Suprapubic skin (tissue), 4 donors: ENCODE data around the gene NDUFS7. TPM values are rescaled to one million over a fixed set of nuclear protein-coding genes. Genes with fewer than 3 reads are reported as not detected.

Experiments used
- DNase-seq, 2 donors: peaks; one replicate each; pipeline ENCODE4 v3.0.0-alpha.2; 2019; ENCODE audit warnings: low spot score in 2 of 2
- H3K27ac ChIP-seq: fragments of 200-600 bp; sonication (generic); one replicate; pipeline ENCODE4 v1.5.1; 2019
- H3K27me3 ChIP-seq: fragments of 200-600 bp; sonication (generic); one replicate; pipeline ENCODE4 v1.5.1; 2019
- H3K36me3 ChIP-seq: fragments of 200-600 bp; sonication (generic); one replicate; pipeline ENCODE4 v1.5.1; 2019
- H3K4me1 ChIP-seq: fragments of 200-600 bp; sonication (generic); one replicate; pipeline ENCODE4 v1.5.1; 2019
- H3K4me3 ChIP-seq: fragments of 200-600 bp; sonication (generic); one replicate; pipeline ENCODE4 v1.5.1; 2019; ENCODE audit warnings: mild to moderate bottlenecking
- H3K9me3 ChIP-seq: fragments of 200-600 bp; sonication (generic); one replicate; pipeline ENCODE4 v1.5.1; 2019
- CTCF ChIP-seq, 2 donors: fragments of 200-600 bp in 1 of 2; fragments of 450-650 bp in 1 of 2; sonication (generic) in 1 of 2; IDR thresholded peaks; one replicate each; pipeline ENCODE4 v1.5.1; 2016 to 2019; ENCODE audit warnings: antibody characterized with exemption in 2 of 2, mild to moderate bottlenecking in 1 of 2, moderate library complexity in 1 of 2
- EP300 ChIP-seq: sonication (generic); formaldehyde crosslinking; IDR thresholded peaks from one replicate; pipeline ENCODE4 v1.6.1; 2017; ENCODE audit warnings: antibody characterized with exemption
- POLR2A ChIP-seq, 2 donors: fragments of 450-650 bp; IDR thresholded peaks; one replicate each; pipeline ENCODE4 v1.6.1; 2017; ENCODE audit warnings: antibody characterized with exemption in 2 of 2, mild to moderate bottlenecking in 2 of 2, moderate library complexity in 2 of 2
- POLR2AphosphoS5 ChIP-seq, 3 donors: sonication (generic); formaldehyde crosslinking; IDR thresholded peaks; one replicate each; pipeline ENCODE4 v1.6.1; 2017; ENCODE audit warnings: antibody characterized with exemption in 3 of 3
- WGBS: methylation state at CpG from one replicate; pipeline ENCODE4 v1.1.5; 2018; 5-methylcytosine and 5-hydroxymethylcytosine counted together
- total RNA-seq, 4 donors: library from RNA; depleted of rRNA; stranded (reverse); fragments of >200 nt; gene quantifications; one replicate each; pipeline ENCODE4 v1.1.0, GENCODE V29; 2016

The NDUFS7 gene
- total RNA-seq, 4 donors from 2014 or later, result 66.8 to 154 (median 97.5) TPM

- peaks cover 80% of the 10 kb centered on the region for H3K36me3 ChIP-seq
- H3K4me3 ChIP-seq, result no peak overlapping the region
- peak in 1 of 2 donors; percentile 56 for DNase-seq
- no peak for TF ChIP-seq EP300
- TF ChIP-seq CTCF (IDR thresholded peaks at IDR 0.05), result no peak
- TF ChIP-seq POLR2A (IDR thresholded peaks at IDR 0.05), result no peak
- no peak for TF ChIP-seq POLR2AphosphoS5 (IDR thresholded peaks at IDR 0.05)
- H3K9me3 ChIP-seq, result no peaks in the 10 kb centered on the region
- 94% methylated on average over 19 of the region's 52 CpGs for WGBS
- no peaks in the 10 kb centered on the region for H3K27me3 ChIP-seq
- no peak overlapping the region for H3K27ac ChIP-seq
- H3K4me1 ChIP-seq, result no peaks in the 10 kb centered on the region
Measured at GRCh38 chr19:1370579-1371361, 12.9 kb upstream of the NDUFS7 start.

- TF ChIP-seq CTCF (IDR thresholded peaks at IDR 0.05), result no peak
- no peak for TF ChIP-seq EP300
- TF ChIP-seq POLR2AphosphoS5 (IDR thresholded peaks at IDR 0.05), result no peak
- no peak for TF ChIP-seq POLR2A (IDR thresholded peaks at IDR 0.05)
- Histone ChIP-seq H3K27ac (no peak overlapping the region), H3K36me3 (peaks cover 78% of the 10 kb centered on the region)
Measured at GRCh38 chr19:1373042-1373533, 10.6 kb upstream of the NDUFS7 start.

GRCh38 chr19:1373534-1374249, 10.0 kb upstream of the NDUFS7 start:
- H3K27ac ChIP-seq, result peak overlapping the region; percentile 12
- no peaks in the 10 kb centered on the region for H3K9me3 ChIP-seq
- 81% methylated on average over 13 of the region's 22 CpGs for WGBS
- TF ChIP-seq POLR2A (IDR thresholded peaks at IDR 0.05) (no peak), CTCF (IDR thresholded peaks at IDR 0.05) (no peak), EP300 (no peak), POLR2AphosphoS5 (IDR thresholded peaks at IDR 0.05) (no peak)
- no peak overlapping the region for H3K4me3 ChIP-seq
- H3K4me1 ChIP-seq, result no peaks in the 10 kb centered on the region
- no peaks in the 10 kb centered on the region for H3K27me3 ChIP-seq
- peaks cover 74% of the 10 kb centered on the region for H3K36me3 ChIP-seq
- peak in 1 of 2 donors; percentile 59 for DNase-seq

More at GRCh38 chr19:1373042-1373533, 10.6 kb upstream of the NDUFS7 start:
- H3K27me3 ChIP-seq, result no peaks in the 10 kb centered on the region
- H3K4me3 ChIP-seq, result no peak overlapping the region
- 84% methylated on average over 9 of the region's 20 CpGs for WGBS
- no peaks in the 10 kb centered on the region for H3K4me1 ChIP-seq
- H3K9me3 ChIP-seq, result no peaks in the 10 kb centered on the region
- DNase-seq, result peak in 1 of 2 donors; percentile 56

- Histone ChIP-seq H3K36me3 (peaks cover 69% of the 10 kb centered on the region), H3K27ac (no peak overlapping the region)
- WGBS, result 93% methylated on average over 12 of the region's 12 CpGs
Measured at GRCh38 chr19:1374250-1374577, 9.5 kb upstream of the NDUFS7 start.

More at GRCh38 chr19:1374250-1374577, 9.5 kb upstream of the NDUFS7 start:
- H3K4me1 ChIP-seq, result no peaks in the 10 kb centered on the region
- H3K9me3 ChIP-seq, result no peaks in the 10 kb centered on the region
- no peak overlapping the region for H3K4me3 ChIP-seq
- DNase-seq, result no peak
- TF ChIP-seq EP300 (no peak), POLR2AphosphoS5 (IDR thresholded peaks at IDR 0.05) (no peak), CTCF (IDR thresholded peaks at IDR 0.05) (no peak), POLR2A (IDR thresholded peaks at IDR 0.05) (no peak)
- no peaks in the 10 kb centered on the region for H3K27me3 ChIP-seq
